GM18502 (cell line): ENCODE data around the gene USP24.
"Not testable (repeated sequence)": the region's sequence is repeated elsewhere in the genome, so short reads cannot be mapped to it uniquely, and the experiment has no call there.

Source experiments
- ATAC-seq: cut with Tn5 transposase; IDR thresholded peaks from one replicate; pipeline ENCODE4 v1.9.1; 2021; ENCODE audit warnings: mild to moderate bottlenecking; ENCODE audit not compliant: unreplicated experiment, poor library complexity

The USP24 gene

DNA sequence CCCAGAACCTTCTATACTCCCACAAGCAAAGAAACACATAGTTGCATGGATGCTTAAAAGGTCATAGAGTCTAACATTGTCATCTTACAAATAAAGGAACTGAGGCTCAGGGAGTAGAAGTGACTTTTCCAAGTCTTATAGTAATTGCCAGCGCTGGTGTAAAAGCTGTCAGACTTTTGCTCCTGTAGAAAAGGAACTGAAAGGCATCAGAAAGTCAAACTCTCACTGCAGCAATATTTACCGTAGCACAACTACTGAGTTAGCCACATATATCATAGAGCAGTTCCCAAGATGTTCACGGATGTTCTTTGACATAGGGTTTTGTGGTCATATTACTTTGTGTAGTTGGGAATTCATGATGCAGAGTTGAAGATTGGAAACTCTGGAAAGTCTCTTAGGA, 16.6 kb upstream of the USP24 start:
- ATAC-seq, result no peak

DNA sequence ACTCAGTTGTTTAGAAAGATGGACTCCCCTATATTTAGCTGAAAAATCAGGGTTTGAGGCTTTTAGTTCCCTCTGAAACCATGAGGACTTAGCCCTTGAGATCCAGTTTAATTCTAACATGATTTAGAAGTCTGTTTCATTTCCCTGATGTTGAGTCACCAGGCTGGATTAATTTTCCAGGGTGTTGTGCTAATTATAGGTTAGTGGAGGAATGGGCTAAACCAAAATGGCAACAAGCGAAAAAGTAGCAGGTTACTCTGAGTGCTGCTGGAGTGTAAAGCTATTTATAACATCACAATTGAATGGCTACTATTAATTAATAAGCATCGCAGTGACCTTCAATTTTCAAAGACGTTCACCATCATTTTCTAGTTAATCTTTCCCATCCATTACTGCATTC, 15.5 kb upstream of the USP24 start:
- ATAC-seq, result no peak

DNA sequence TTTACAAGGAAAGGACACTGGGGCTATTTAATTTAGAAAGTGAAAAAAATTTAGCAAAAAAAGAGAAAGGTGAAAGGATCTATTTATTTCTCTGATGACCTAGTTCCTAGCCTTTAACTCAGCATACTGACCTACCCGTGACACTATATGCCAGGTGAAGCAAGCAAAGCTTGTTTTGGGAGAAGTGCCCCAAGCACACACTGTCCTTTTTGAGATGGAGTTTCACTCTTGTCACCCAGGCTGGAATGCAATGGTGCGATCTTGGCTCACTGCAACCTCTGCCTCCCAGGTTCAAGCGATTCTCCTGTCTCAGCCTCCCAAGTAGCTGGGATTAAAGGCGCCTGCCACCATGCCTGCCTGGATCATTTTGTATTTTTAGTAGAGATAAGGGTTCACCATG, 14.6 kb upstream of the USP24 start:
- not testable (repeated sequence) for ATAC-seq

DNA sequence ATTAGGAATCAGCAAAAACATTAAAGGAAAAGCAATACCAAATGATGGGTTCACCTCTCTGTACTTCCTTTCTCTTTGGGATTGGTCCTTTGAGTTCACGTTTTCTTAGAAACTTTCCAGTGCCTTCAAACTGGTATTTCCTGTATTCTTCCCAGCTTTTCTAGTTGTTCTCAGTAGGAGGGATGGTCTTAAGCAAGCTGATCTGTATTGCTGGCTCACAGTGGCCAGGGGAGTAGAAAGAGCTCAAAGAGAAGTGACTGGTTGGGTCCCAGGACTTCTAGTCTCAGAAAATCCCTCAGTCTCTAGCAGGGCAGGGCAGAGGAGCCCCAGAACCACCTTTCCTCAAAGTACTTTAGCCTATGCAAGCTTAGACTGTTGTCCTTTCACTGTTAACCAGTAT, 10.1 kb upstream of the USP24 start:
- ATAC-seq, result no peak

DNA sequence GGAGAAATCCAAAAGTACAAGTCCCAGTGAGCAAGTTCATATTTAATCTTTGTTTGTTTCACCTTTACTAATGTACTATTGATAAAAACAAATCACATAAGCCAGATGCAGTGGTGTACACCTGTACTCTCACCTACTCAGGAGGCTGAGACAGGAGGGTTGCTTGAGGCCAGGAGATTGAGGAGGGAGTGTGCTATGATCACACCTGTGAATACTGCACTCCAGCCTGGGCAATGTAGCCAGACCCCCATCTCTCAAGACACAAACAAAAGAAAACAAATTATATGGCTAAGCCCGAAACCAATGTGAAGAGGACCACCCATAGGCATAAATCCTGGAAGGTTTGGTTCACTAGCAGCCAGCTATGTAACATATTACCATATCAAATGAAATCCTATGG, 9.6 kb upstream of the USP24 start:
- no peak for ATAC-seq

DNA sequence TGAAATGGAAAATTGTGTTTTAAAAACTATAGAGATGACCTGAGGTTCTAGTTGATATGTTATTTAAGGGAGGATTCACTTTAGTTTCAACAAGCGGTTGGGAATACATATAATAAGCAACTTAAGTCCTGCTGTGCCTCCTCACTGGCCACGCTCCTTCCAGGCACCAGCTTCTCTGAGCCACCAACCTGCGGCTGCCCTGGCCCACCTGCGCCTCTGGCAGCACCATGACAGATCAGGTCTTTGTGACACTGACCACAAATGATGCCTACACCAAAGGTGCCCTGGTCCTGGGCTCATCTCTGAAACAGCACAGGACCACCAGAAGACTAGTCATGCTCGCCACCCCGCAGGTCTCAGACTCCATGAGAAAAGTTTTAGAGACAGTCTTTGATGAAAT, 7.0 kb upstream of the USP24 start:
- no peak for ATAC-seq

DNA sequence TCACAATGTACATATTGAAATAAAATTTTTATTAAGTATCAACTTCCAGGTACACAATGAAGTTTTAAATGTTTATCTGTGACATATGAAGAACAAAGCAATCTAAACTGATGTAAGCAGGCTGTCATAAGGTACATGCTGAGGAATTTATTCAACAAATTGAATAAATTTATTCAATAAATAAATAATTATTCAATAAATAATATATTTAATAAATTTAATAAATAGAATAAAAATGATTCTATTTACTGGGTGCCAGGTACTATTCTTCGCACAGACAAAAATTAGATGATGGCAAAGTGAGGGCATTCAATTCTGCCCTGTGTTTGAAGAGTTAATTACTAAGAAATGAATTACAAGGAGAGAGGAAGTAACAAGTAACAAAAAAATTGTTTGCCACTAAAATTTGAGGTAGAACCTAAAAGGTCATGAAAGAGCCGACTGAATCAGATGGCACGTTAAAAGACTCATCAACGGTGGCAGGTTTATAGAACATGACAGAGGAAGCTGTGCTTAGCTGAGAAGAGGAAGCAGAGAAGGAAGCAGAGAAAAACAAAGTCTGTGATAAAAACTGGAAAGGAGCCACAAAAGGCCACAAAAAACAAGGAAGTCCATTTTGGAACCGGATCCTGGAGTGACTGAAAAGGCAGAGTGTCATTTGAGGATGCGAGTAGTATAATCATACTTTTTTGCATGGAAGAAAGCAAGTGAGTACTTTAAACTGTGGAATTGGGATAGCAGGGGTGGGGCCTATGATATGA, 2.2 kb upstream of the USP24 start:
- no peak for ATAC-seq

DNA sequence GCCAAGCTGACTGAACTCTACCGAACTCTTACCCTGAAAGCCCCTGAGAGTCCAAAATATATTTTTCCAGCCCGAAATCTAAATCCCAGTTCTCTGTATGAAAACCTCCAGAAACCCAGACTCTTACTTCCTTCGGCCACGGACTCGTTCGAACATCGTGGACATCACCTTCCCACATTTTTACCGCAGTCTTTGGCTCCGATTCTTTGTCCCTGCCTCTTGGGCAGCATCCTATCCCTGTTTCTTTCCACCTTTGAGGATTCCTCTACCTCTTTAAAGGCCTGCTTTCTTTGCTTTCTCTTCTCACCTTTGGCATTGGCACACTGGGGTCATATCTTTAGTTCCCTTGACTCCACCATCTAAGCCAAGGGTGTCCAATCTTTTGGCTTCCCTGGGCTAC, 932 bp upstream of the USP24 start:
- no peak for ATAC-seq

DNA sequence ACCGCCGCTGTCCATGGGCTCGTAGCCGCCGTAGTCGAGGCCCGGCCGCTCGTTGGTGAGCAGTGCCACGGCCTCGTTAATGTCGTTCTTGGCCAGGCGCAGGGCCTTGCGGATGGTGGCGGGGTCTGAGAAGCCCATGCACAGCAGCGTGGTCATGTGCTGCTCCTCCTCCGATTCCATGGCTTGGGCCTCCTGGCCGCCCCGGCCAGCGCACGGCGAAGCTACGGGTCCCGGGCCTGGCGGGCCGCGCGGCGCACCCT, 300 bp downstream of the USP24 start:
- ATAC-seq, result peak; percentile 30

DNA sequence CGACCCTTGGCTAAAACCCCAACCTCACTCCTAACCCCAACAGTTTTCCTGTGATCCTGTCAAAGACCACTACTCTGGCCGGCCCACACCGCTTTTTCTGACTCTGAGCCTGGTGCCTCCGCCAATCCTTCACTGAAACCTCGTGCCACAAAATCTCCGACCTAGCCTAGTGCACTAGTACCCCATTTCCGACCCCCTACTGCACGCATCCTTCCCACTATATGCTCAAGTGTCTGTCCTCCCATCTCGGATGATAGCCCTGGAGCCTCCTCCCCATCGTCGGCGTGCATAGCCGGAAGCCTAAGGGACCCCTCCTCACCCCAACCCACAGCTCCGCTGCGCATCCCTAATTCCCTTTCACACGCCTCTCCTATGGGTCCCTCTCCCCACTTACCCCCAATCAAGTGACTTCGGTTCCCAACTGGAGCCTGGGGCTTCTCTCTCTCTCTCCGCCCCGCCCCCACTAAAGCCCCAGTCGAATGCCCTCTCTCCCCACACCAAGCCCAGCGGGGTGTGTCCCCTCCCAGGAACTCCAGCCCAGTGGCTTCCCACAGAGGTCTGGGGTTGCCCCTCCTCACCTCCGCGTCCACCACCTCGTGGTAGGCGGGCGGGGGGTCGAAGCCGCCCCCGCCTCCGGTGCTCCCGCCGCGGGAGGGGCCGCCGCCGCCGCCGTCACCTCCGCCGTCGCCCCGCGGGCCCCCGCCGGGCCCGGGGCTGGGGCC, 791 bp downstream of the USP24 start:
- ATAC-seq, result peak; percentile 19

DNA sequence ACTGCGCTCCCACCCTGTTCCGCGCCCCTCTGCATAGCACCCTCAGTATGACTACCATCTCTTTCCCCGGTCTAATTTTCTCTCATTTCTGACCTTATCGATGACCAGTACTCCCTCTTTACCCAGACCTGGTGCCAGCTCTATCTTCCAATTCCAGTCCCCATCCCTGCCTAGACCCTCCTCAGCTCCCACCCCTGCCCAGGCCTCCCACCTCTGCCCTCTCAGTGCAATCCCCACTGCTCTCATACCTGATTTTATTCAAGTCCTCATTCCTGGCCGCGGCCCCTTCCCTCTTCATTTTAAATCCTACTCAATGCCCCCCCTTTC, 1.3 kb downstream of the USP24 start:
- ATAC-seq, result no peak

DNA sequence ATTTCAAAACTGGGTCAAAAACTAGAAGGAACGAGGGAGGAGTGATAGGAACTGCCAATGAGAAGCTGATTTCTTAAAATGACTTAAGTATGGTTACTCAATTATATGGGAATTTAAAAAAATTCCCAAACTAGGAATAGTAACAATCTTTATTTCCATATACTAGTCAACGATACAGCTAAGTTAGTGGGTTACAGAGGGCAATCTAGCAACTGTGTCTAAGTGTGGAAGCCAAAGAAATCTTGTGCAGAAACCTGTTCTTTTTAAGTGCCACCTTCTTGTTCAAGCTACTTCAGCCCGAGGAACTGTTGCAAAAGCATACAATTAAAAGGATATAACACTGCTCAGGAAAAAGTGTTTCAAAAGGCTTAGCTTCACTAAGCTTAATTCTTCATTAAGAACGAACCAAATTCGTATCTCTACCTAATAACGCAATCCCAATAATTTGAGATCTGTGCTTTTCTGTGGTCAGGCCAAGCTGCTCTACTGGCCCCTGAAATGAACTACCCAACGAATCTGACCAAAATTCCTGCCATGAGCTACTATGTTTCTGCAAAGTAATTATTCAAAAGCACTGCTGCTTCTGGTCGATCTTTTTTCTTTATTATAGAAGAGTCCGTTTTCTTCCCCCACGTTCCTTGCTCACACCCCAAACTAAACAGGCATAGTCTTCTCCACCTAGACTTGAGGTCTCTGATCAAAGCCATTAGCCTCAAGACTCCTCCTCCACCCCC, 1.8 kb downstream of the USP24 start:
- ATAC-seq, result no peak

DNA sequence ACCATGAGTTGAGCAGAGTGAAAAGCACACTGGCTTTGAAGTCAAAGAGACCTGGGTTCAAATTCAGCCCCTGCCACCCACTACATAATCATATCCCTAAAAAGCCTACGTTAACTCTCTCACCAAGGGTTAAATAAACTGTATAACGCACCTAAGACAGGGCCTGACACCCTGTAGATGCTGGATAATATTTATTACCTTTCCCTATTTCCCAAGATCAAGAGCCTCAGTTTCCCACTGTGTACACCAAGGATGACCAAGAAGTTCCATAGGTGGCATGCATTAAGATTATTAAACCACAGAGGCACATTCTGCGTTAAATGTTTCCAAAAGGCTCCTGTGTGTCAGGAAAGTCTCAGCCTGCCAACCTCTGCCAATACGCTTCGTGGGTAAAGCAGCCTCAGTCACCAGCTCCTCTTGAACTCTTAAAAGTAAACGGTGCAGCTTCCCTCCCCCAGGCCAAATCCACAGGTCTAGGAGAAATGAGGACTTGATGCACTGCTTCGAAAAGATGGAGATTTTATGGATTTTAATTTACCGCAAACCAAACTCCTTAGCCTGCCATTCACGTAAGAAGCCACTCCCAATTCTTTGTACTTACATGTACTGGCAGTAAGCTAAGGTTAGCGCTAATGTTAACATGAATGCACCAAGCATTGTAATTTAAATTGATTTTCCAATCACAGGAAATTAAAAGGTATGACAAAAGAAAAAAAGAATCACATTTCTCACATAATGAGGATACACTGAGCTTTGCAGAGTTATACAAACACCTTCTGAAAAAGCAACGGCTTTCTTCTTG, 2.6 kb downstream of the USP24 start:
- no peak for ATAC-seq

DNA sequence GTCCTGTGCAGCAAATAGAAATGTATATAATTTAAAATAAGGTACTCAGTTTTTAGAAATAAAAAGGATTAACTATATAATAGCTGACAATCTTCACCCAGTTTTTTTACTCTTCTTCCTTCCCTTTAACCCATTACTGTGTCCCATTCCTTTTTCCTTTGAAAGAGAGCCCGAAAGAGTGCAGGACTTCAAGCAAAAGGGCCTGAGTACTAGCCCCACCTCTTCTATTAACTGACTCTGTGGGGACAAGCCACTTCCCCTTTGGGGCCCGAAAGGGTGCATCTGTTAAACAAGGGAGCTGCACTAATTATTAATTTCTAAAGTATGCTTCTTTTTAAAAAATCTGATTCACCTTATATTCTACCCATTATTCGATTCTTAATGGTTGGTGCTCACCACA, 3.3 kb downstream of the USP24 start:
- ATAC-seq, result peak; percentile 22

DNA sequence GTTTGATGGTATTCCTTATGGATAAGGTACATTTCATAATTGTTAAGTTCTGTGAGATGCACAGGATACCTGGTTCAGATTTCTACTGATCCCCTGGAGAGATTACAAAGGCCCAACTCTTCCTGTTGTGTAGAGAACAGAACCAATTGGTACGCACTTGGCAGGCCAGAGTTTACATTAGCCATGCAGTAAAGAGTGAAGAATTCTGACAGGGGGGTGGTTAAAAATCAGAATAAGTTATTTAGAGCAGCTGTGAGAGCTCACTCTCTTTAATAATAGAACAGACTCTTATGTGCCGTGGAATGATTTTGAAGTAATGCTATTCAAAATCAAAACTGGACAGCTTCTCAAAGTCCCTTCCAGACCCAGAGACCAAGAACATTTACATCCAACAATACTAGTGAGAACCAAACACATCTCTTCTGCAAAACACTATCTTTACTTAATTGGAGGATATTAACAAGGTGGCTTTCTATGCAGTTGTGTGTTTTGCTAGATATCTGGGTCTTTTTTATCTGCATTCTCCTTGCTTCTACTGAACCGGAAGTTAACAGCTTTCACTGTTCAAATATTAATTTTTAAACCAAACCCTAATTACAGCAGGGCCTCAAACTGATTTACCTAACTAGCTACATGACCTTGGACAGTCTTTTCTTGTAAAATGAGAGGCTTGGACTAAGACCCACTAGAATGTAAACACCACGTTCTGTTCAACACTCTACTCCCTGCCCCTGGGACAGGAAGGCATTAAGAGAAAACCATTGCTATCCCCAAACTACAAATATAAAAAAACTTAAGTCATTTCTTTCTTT, 4.0 kb downstream of the USP24 start:
- no peak for ATAC-seq

DNA sequence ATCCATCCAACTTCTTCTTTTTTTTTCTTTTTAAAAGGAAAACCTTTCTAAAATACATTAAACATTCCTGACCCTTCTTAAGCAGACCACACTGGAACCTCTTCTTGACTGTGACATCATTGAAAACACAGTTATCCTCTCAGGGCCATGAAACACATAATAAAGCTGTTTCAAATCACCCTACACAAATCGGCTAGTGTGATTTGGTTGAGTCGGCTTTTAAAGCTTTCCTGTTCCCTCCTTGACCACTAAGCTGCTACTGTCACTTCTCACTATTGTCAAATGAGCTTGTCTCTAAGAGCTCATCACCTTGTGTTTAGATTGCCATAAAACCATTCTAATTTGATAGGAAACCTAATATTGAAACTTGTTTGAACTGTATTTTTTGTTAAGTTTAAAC, 5.9 kb downstream of the USP24 start:
- peak; percentile 35 for ATAC-seq

DNA sequence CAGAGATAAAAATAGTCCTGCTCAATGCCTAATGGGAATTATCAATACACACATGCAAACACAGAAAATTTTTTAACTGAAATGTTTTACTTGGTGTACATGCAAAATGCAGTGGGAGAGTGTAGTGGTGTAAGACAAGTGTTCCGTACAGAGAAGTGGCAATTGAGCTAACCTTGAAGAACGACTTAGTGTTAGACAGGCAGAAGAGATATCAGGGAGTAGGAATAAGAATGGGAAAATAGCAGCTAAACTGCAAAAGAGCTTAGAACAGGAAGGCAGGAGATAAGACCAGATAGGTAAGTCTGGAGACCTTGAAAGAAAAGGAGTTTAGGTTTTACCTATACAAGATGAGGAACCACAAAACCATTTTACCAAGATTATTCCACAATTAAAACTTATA, 9.0 kb downstream of the USP24 start:
- no peak for ATAC-seq

DNA sequence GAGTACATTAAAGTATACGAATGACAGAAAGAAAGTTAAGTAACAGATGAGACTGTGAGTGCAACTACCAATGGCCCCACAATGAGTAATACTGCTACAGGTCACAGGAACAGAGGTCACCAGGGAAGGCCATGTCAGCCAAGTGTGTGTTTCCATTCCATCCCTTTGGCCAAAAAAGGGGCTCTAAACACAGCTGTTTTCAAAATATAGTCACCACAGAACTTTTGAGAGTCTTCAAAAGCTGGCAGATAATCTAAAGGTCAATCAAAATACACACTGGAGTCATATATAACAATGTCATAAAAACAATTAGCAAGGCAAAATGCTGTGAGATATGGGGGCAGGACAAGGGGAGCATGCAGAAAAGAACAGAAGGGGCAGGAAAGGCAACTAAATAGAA, 10.2 kb downstream of the USP24 start:
- ATAC-seq, result peak; percentile 85

DNA sequence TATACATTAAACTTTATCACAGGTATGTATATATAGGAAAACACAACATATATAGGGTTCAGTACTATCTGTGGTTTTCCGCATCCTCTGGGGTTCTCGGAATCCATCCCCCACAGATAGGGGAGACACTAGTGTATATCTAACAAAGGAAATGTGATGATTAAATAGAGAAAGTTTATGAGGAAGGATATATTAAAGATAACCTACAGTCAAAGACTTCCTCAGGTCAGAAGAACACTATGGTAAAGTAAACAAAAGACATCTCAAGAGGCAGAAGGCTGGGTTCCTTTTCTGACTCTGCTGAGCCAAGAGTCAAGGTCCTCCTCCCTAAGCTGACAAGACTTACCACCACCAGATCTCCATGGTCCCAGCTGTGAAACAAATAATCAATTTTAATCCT, 12.1 kb downstream of the USP24 start:
- no peak for ATAC-seq

DNA sequence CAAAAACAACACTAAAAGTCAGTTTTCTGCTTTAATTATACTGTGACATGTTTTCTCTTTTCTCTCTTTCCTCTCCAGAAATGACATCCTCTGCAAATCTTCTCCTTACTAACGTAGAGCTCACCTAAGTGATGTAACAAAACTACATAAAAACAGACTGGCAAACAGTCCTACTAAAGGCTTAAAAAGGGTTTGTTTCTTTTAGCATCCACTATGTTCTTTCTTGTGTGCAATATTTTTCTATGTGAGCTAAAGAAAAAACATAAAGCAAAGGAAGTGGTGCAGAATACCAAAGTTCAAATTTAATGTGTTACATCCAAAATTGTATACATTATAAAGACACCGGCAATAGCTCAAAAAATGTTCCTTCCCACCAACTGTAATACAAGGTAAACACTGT, 14.5 kb downstream of the USP24 start:
- no peak for ATAC-seq
